H1 (cell line): ENCODE data around the gene MARCHF10. TPM values are rescaled to one million over a fixed set of nuclear protein-coding genes. Genes with fewer than 3 reads are reported as not detected.

ENCODE experiments used
- CTCF ChIA-PET: fragments of 300-600 bp; sonication (Branson Sonifier 250); formaldehyde crosslinking; loops from one replicate; lab custom pipeline; 2021; ENCODE audit not compliant: partially characterized antibody; lab: Charles Lee
- POLR2A ChIA-PET: fragments of 300-600 bp; sonication (Branson Sonifier 250); formaldehyde crosslinking; loops from one replicate; lab custom pipeline; 2021; ENCODE audit warnings: inconsistent platforms; ENCODE audit not compliant: partially characterized antibody; lab: Charles Lee
- DNase-seq, 2 experiments: peaks; one replicate each; pipeline versions ENCODE4 v3.0.0 to v3.0.0-alpha.2; 2010 to 2022; ENCODE audit warnings: low spot score in 2 of 2, low read depth in 1 of 2, mixed read lengths in 1 of 2
- FAIRE-seq: peaks from 2 replicates; lab custom pipeline; 2011; peaks lifted over from hg19 to GRCh38; lab: Jason Lieb, UNC
- H2AFZ ChIP-seq: 2 replicates; pipeline ENCODE4 v1.8.1; 2012; ENCODE audit warnings: low read length, inconsistent platforms
- H2AK5ac ChIP-seq: 2 replicates; pipeline ENCODE4 v1.6.1; 2013; ENCODE audit warnings: low read depth, low read length
- H2BK120ac ChIP-seq: replicated peaks from 2 replicates; pipeline ENCODE3; 2013; ENCODE audit warnings: low read depth, low read length, inconsistent platforms
- H2BK12ac ChIP-seq: 2 replicates; pipeline ENCODE4 v1.6.1; 2013; ENCODE audit warnings: low read depth, low read length
- H2BK15ac ChIP-seq: 2 replicates; pipeline ENCODE4 v1.6.1; 2013; ENCODE audit warnings: low read length
- H2BK20ac ChIP-seq: 2 replicates; pipeline ENCODE4 v1.6.1; 2013; ENCODE audit warnings: low read length
- H2BK5ac ChIP-seq: 2 replicates; pipeline ENCODE4 v1.6.1; 2013; ENCODE audit warnings: low read depth, low read length
- H3K14ac ChIP-seq: 2 replicates; pipeline ENCODE4 v1.6.1; 2013; ENCODE audit warnings: inconsistent platforms; ENCODE audit not compliant: insufficient read length
- H3K18ac ChIP-seq: 2 replicates; pipeline ENCODE4 v1.6.1; 2013; ENCODE audit warnings: low read length; ENCODE audit errors: extremely low read depth
- H3K23ac ChIP-seq: 2 replicates; pipeline ENCODE4 v1.6.1; 2013; ENCODE audit warnings: inconsistent platforms; ENCODE audit not compliant: insufficient read length
- H3K23me2 ChIP-seq: 2 replicates; pipeline ENCODE4 v1.6.1; 2013; ENCODE audit warnings: low read depth, low read length
- H3K27ac ChIP-seq: 2 replicates; pipeline ENCODE4 v1.6.1; 2011; ENCODE audit warnings: low read depth, low read length, inconsistent platforms
- H3K27me3 ChIP-seq, 4 experiments: replicated peaks in 1 of 4; 1 replicate in 1 of 4; 2 replicates in 3 of 4; pipeline versions ENCODE4 v1.6.1 to v1.8.1; 2011 to 2013; ENCODE audit warnings: low read length in 3 of 4, mild to moderate bottlenecking in 3 of 4, inconsistent platforms in 2 of 4, mixed read lengths in 2 of 4, moderate library complexity in 1 of 4; ENCODE audit not compliant: control insufficient read depth in 3 of 4, insufficient read depth in 3 of 4; ENCODE audit errors: extremely low read depth in 1 of 4
- H3K36me3 ChIP-seq, 4 experiments: 2 replicates each; pipeline versions ENCODE4 v1.6.1 to v1.8.1; 2011 to 2013; ENCODE audit warnings: mild to moderate bottlenecking in 4 of 4, low read length in 3 of 4, moderate library complexity in 2 of 4, control low read depth in 1 of 4, inconsistent platforms in 1 of 4; ENCODE audit not compliant: insufficient read depth in 4 of 4, control insufficient read depth in 2 of 4
- H3K4ac ChIP-seq: replicated peaks from 2 replicates; pipeline ENCODE3; 2013; ENCODE audit warnings: low read length, low read depth, mixed read lengths, inconsistent platforms; ENCODE audit not compliant: insufficient read length
- H3K4me1 ChIP-seq, 4 experiments: replicated peaks in 1 of 4; 1 replicate in 1 of 4; 2 replicates in 3 of 4; pipeline versions ENCODE4 v1.6.1 to v1.8.1; 2011 to 2013; ENCODE audit warnings: low read length in 3 of 4, inconsistent platforms in 2 of 4, mixed read lengths in 1 of 4; ENCODE audit not compliant: insufficient read depth in 4 of 4, control insufficient read depth in 3 of 4
- H3K4me2 ChIP-seq, 2 experiments: 2 replicates each; pipeline versions ENCODE4 v1.6.1 to v1.8.1; 2011 to 2013; ENCODE audit warnings: low read depth in 2 of 2, low read length in 2 of 2, control low read depth in 1 of 2, inconsistent platforms in 1 of 2, mild to moderate bottlenecking in 1 of 2; ENCODE audit not compliant: insufficient read depth in 1 of 2
- H3K4me3 ChIP-seq, 4 experiments: fragments of 200-600, 300-600 bp in 1 of 4; sonication (generic), shearing (Covaris generic), sonication (Bioruptor Twin) in 1 of 4; 2 replicates each; pipeline versions ENCODE4 v1.5.1 to v1.8.1; 2011 to 2016; ENCODE audit warnings: low read length in 4 of 4, low read depth in 3 of 4, control low read depth in 2 of 4, inconsistent platforms in 2 of 4, mild to moderate bottlenecking in 2 of 4, mixed read lengths in 1 of 4, moderate library complexity in 1 of 4; ENCODE audit not compliant: insufficient read depth in 2 of 4; ENCODE audit errors: extremely low read depth in 1 of 4
- H3K56ac ChIP-seq: replicated peaks from 2 replicates; pipeline ENCODE3; 2013; ENCODE audit warnings: low read depth, mild to moderate bottlenecking, mixed read lengths, low read length, inconsistent platforms; ENCODE audit not compliant: insufficient read length
- H3K79me1 ChIP-seq: 2 replicates; pipeline ENCODE4 v1.6.1; 2013; ENCODE audit warnings: low read depth, low read length, control low read depth
- H3K79me2 ChIP-seq, 2 experiments: 2 replicates each; pipeline versions ENCODE4 v1.6.1 to v1.8.1; 2012 to 2013; ENCODE audit warnings: low read length in 2 of 2, mild to moderate bottlenecking in 2 of 2, inconsistent platforms in 1 of 2; ENCODE audit not compliant: insufficient read depth in 2 of 2, control insufficient read depth in 1 of 2
- H3K9ac ChIP-seq, 4 experiments: replicated peaks in 1 of 4; 1 replicate in 1 of 4; 2 replicates in 3 of 4; pipeline versions ENCODE4 v1.6.1 to v1.8.1; 2011 to 2013; ENCODE audit warnings: low read depth in 3 of 4, low read length in 3 of 4, control low read depth in 2 of 4, mild to moderate bottlenecking in 2 of 4, moderate library complexity in 2 of 4, inconsistent platforms in 1 of 4; ENCODE audit errors: extremely low read depth in 1 of 4
- H3K9me3 ChIP-seq, 2 experiments: 2 replicates each; pipeline versions ENCODE4 v1.6.1 to v1.8.1; 2012 to 2013; ENCODE audit warnings: mild to moderate bottlenecking in 2 of 2, moderate library complexity in 2 of 2, control low read depth in 1 of 2, inconsistent platforms in 1 of 2, low read depth in 1 of 2, low read length in 1 of 2, mixed read lengths in 1 of 2; ENCODE audit not compliant: insufficient read depth in 2 of 2
- H4K20me1 ChIP-seq, 2 experiments: replicated peaks in 1 of 2; 2 replicates each; pipeline versions ENCODE3 to v1.8.1; 2011 to 2013; ENCODE audit warnings: inconsistent platforms in 2 of 2, low read length in 2 of 2, mild to moderate bottlenecking in 1 of 2; ENCODE audit not compliant: insufficient read depth in 2 of 2, control insufficient read depth in 1 of 2
- H4K5ac ChIP-seq: 2 replicates; pipeline ENCODE4 v1.6.1; 2013; ENCODE audit warnings: low read length, low read depth, mixed read lengths, inconsistent platforms; ENCODE audit not compliant: insufficient read length
- H4K8ac ChIP-seq: 2 replicates; pipeline ENCODE4 v1.8.0; 2013; ENCODE audit warnings: mild to moderate bottlenecking, moderate library complexity, low read length, inconsistent platforms; ENCODE audit not compliant: insufficient read depth; ENCODE audit errors: extremely low read depth
- H4K91ac ChIP-seq: replicated peaks from 2 replicates; pipeline ENCODE3; 2013; ENCODE audit warnings: low read length, mixed read lengths, inconsistent platforms; ENCODE audit not compliant: insufficient read length
- ATF2 ChIP-seq: IDR thresholded peaks from 2 replicates; pipeline ENCODE4 v1.6.1; 2012; ENCODE audit warnings: low read length, inconsistent platforms
- CHD1 ChIP-seq: IDR thresholded peaks from 2 replicates; pipeline ENCODE4 v1.6.1; 2012; ENCODE audit warnings: low read depth, low read length, improper control_type of control experiment
- EGR1 ChIP-seq: IDR thresholded peaks from 2 replicates; pipeline ENCODE4 v1.6.1; 2011; ENCODE audit warnings: low read depth, low read length, borderline replicate concordance
- NRF1 ChIP-seq: IDR thresholded peaks from 2 replicates; pipeline ENCODE4 v1.6.1; 2011; ENCODE audit warnings: mild to moderate bottlenecking, low read depth, low read length, improper control_type of control experiment
- WGBS, 2 experiments: shearing (Covaris generic) in 1 of 2; methylation state at CpG; one replicate each; pipeline versions ENCODE4 v1.1.6 to v1.1.7; 2013 to 2015; ENCODE audit warnings: low lambda C conversion rate in 2 of 2, mixed read lengths in 2 of 2, inconsistent platforms in 1 of 2, low coverage in 1 of 2, missing lambda C conversion rate in 1 of 2; ENCODE audit not compliant: insufficient replicate concordance in 2 of 2, insufficient coverage in 1 of 2, insufficient read length in 1 of 2; ENCODE audit errors: extremely low coverage in 1 of 2, missing lambda C conversion rate in 1 of 2; 5-methylcytosine and 5-hydroxymethylcytosine counted together
- polyA plus RNA-seq, 7 experiments: library from polyadenylated mRNA; depleted of rRNA in 3 of 7; stranded (reverse) in 5 of 7; unstranded in 2 of 7; fragments of >200 nt in 5 of 7; fragments of 200-250 nt in 2 of 7; gene quantifications; 1 replicate in 5 of 7; 2 replicates in 1 of 7; 4 replicates in 1 of 7; pipeline versions ENCODE4 v1.2.1 to v1.2.3, GENCODE V29; 2011 to 2013; ENCODE audit warnings: missing spikeins in 2 of 7, mixed read lengths in 2 of 7
- total RNA-seq: library from RNA; stranded (reverse); fragmentation: NEBNext Ultra II Directional; extraction: Animal tissue kit (Norgen Biotek cat#: 25700); gene quantifications from 2 replicates; pipeline ENCODE4 v1.2.1, GENCODE V29; 2021

Gene MARCHF10
- total and polyA plus RNA-seq, 2 of the 8 experiments (the other 6 are each of a cell fraction or from before 2014, with no cell fraction given) = 0.48 to 0.73 TPM

GRCh38 chr17:62706598-62707424, 101.3 kb downstream of the MARCHF10 start:
- H3K18ac ChIP-seq = peak overlapping the region; percentile 88
- ChIA-PET POLR2A (interaction anchor here (0.8 to 1.9 kb wide), 5 partner anchors 14 to 259 kb away, joined by 3 to 7 read pairs (median 3); no protein-coding TSS in a partner anchor), CTCF (interaction anchor here (1.0 to 2.1 kb wide), 7 partner anchors 12 to 274 kb away, joined by 3 to 6 read pairs (median 5); no protein-coding TSS in a partner anchor)
- H3K23ac ChIP-seq = no peak overlapping the region
- peak overlapping the region; percentile 92; the same call in 1 of the 2 replicates for H2BK15ac ChIP-seq
- H4K20me1 ChIP-seq = no peaks in the 10 kb centered on the region
- H3K36me3 ChIP-seq = no peaks in the 10 kb centered on the region; a peak in 1 of 8 replicates
- no peak for TF ChIP-seq EGR1
- TF ChIP-seq NRF1 = no peak
- TF ChIP-seq ATF2 = no peak
- no peak for TF ChIP-seq CHD1
- H2BK120ac ChIP-seq = peak overlapping the region; percentile 56
- DNase-seq (no peak), FAIRE-seq (no peak)
- peak overlapping the region; percentile 89 for H3K4ac ChIP-seq
- H2BK12ac ChIP-seq = peak overlapping the region; percentile 92; the same call in 1 of the 2 replicates
- H3K4me2 ChIP-seq = peak overlapping the region; percentile 70 to 87
- no peak overlapping the region for H3K9ac ChIP-seq
- peak overlapping the region; percentile 77 for H4K91ac ChIP-seq
- peak overlapping the region; percentile 65; the same call in 1 of the 2 replicates for H2AK5ac ChIP-seq
- no peaks in the 10 kb centered on the region for H3K79me1 ChIP-seq
- peaks cover 0 to 7% (median 1%) of the 10 kb centered on the region in 4 experiments; a peak in 4 of 7 replicates for H3K27me3 ChIP-seq
- H3K56ac ChIP-seq = no peak overlapping the region
- no peak overlapping the region for H3K14ac ChIP-seq
- peak overlapping the region; percentile 64 for H2BK20ac ChIP-seq
- H2AFZ ChIP-seq = no peak overlapping the region
- peak overlapping the region; percentile 88; the same call in 1 of the 2 replicates for H2BK5ac ChIP-seq
- peaks cover 19% of the 10 kb centered on the region; the same call in 1 of the 2 replicates for H3K23me2 ChIP-seq
- H3K27ac ChIP-seq = no peak overlapping the region
- H3K4me3 ChIP-seq = peak overlapping the region in 1 of 4 experiments; percentile 74; a peak in 1 of 8 replicates
- no peaks in the 10 kb centered on the region for H3K79me2 ChIP-seq
- no peak overlapping the region for H4K5ac ChIP-seq
- peaks cover 7 to 11% of the 10 kb centered on the region in 2 experiments for H3K9me3 ChIP-seq
- WGBS, 2 experiments = 72% methylated on average over 19 of the region's 20 CpGs; no CpG with 5 or more reads in 1 of the 2 experiments
- no peak overlapping the region; the same call in 1 of the 2 replicates for H4K8ac ChIP-seq
- peaks cover 7 to 22% (median 14%) of the 10 kb centered on the region in 4 experiments for H3K4me1 ChIP-seq
